ENCODE measurements around the gene NOTCH4. TPM values are rescaled to one million over a fixed set of nuclear protein-coding genes. Genes with fewer than 3 reads are reported as not detected.

The NOTCH4 gene
- polyA plus RNA-seq, 6 donors from 2014 or later = 5.1 to 10.0 (median 8.4) TPM

- Mint-ChIP-seq H3K27ac (peak overlapping the region in 5 of 6 donors; percentile 16 to 74 (median 70)), H3K4me1 (peaks cover 52 to 59% (median 58%) of the 10 kb centered on the region in 3 donors), H3K36me3 (peaks cover 0 to 11% of the 10 kb centered on the region in 2 donors), H3K27me3 (no peaks in the 10 kb centered on the region), H3K4me3 (peak overlapping the region; percentile 45 to 77 (median 62)), H3K9me3 (peaks cover 0 to 4% (median 0%) of the 10 kb centered on the region in 7 donors)
- DNase-seq (no peak), ATAC-seq (ENCODE audit: low read depth in 2 of 2) (no peak)
Measured at GRCh38 chr6:32179766-32180405, 44.0 kb downstream of the NOTCH4 start.

GRCh38 chr6:32178547-32179440 is 45.1 kb downstream of the NOTCH4 start:
- no peak for DNase-seq
- no peak for ATAC-seq (ENCODE audit: low read depth in 2 of 2)
- peak overlapping the region; percentile 88 to 100 (median 97) for H3K27ac Mint-ChIP-seq
- peaks cover 58 to 64% (median 58%) of the 10 kb centered on the region in 3 donors for H3K4me1 Mint-ChIP-seq
- peaks cover 0 to 11% of the 10 kb centered on the region in 2 donors for H3K36me3 Mint-ChIP-seq
- no peaks in the 10 kb centered on the region for H3K27me3 Mint-ChIP-seq
- peaks cover 0 to 4% (median 0%) of the 10 kb centered on the region in 7 donors for H3K9me3 Mint-ChIP-seq
- H3K4me3 Mint-ChIP-seq = peak overlapping the region; percentile 82 to 100 (median 96)

- Mint-ChIP-seq H3K4me1 (peaks cover 65 to 71% (median 66%) of the 10 kb centered on the region in 3 donors), H3K4me3 (peak within 1 kb of the TSS; percentile 82 to 100 (median 96)), H3K27me3 (no peaks in the 10 kb centered on the region), H3K36me3 (peaks cover 0 to 11% of the 10 kb centered on the region in 2 donors), H3K27ac (peak within 1 kb of the TSS; percentile 94 to 100 (median 98)), H3K9me3 (peaks cover 0 to 4% (median 0%) of the 10 kb centered on the region in 7 donors)
- DNase-seq = peak; percentile 97
- peak; percentile 80 to 82 for ATAC-seq (ENCODE audit: low read depth in 2 of 2)
Measured at GRCh38 chr6:32177788-32178546, 45.9 kb downstream of the NOTCH4 start, which contains the start of gene RNF5. TSS of gene RNF5 (plus strand) at chr6:32178405. CDS start at chr6:32178512, 107 bp downstream.

GRCh38 chr6:32177183-32177787 is 46.6 kb downstream of the NOTCH4 start:
- H3K4me1 Mint-ChIP-seq = peaks cover 65 to 75% (median 67%) of the 10 kb centered on the region in 3 donors
- DNase-seq (no peak), ATAC-seq (ENCODE audit: low read depth in 2 of 2) (no peak)
- no peaks in the 10 kb centered on the region for H3K27me3 Mint-ChIP-seq
- H3K4me3 Mint-ChIP-seq = peak overlapping the region; percentile 82 to 100 (median 96)
- peaks cover 0 to 11% of the 10 kb centered on the region in 2 donors for H3K36me3 Mint-ChIP-seq
- peak overlapping the region; percentile 94 to 100 (median 98) for H3K27ac Mint-ChIP-seq
- peaks cover 0 to 4% (median 0%) of the 10 kb centered on the region in 7 donors for H3K9me3 Mint-ChIP-seq

GRCh38 chr6:32176476-32177182 is 47.2 kb downstream of the NOTCH4 start:
- Mint-ChIP-seq H3K27me3 (no peaks in the 10 kb centered on the region), H3K27ac (peak overlapping the region; percentile 89 to 99 (median 98)), H3K9me3 (peaks cover 0 to 4% (median 0%) of the 10 kb centered on the region in 7 donors), H3K4me3 (peak overlapping the region; percentile 82 to 100 (median 96)), H3K4me1 (peaks cover 65 to 75% (median 67%) of the 10 kb centered on the region in 3 donors), H3K36me3 (peaks cover 0 to 11% of the 10 kb centered on the region in 2 donors)
- no peak for ATAC-seq (ENCODE audit: low read depth in 2 of 2)
- DNase-seq = no peak

- ATAC-seq (ENCODE audit: low read depth in 2 of 2) (peak; percentile 43 to 54), DNase-seq (peak; percentile 95)
- peaks cover 66 to 70% (median 70%) of the 10 kb centered on the region in 3 donors for H3K4me1 Mint-ChIP-seq
- H3K9me3 Mint-ChIP-seq = peaks cover 0 to 4% (median 0%) of the 10 kb centered on the region in 7 donors
- H3K27ac Mint-ChIP-seq = peak within 1 kb of the TSS; percentile 89 to 99 (median 98)
- peaks cover 0 to 15% of the 10 kb centered on the region in 2 donors for H3K36me3 Mint-ChIP-seq
- H3K4me3 Mint-ChIP-seq = peak within 1 kb of the TSS; percentile 82 to 100 (median 96)
- H3K27me3 Mint-ChIP-seq = no peaks in the 10 kb centered on the region
Measured at GRCh38 chr6:32175711-32176475, 48.0 kb downstream of the NOTCH4 start, which contains the start of gene AGPAT1. TSS of gene AGPAT1 (minus strand) at chr6:32176084. CDS start at chr6:32171496, 4,588 bp downstream.

- ATAC-seq (ENCODE audit: low read depth in 2 of 2) (no peak), DNase-seq (no peak)
- Mint-ChIP-seq H3K4me3 (peak overlapping the region; percentile 82 to 100 (median 92)), H3K27ac (peak overlapping the region; percentile 14 to 94 (median 74)), H3K36me3 (peaks cover 0 to 14% of the 10 kb centered on the region in 2 donors), H3K4me1 (peaks cover 65 to 68% (median 66%) of the 10 kb centered on the region in 3 donors), H3K27me3 (no peaks in the 10 kb centered on the region), H3K9me3 (peaks cover 0 to 4% (median 0%) of the 10 kb centered on the region in 7 donors)
Measured at GRCh38 chr6:32175322-32175710, 48.6 kb downstream of the NOTCH4 start.

GRCh38 chr6:32174416-32174815 is 49.5 kb downstream of the NOTCH4 start:
- Mint-ChIP-seq H3K27ac (peak overlapping the region in 1 of 6 donors; percentile 65), H3K9me3 (peaks cover 0 to 4% (median 0%) of the 10 kb centered on the region in 7 donors), H3K36me3 (peaks cover 6 to 20% of the 10 kb centered on the region in 2 donors), H3K27me3 (no peaks in the 10 kb centered on the region), H3K4me3 (peak overlapping the region in 6 of 8 donors; percentile 41 to 98 (median 71)), H3K4me1 (peaks cover 61 to 65% (median 64%) of the 10 kb centered on the region in 3 donors)
- ATAC-seq (ENCODE audit: low read depth in 2 of 2) = no peak
- DNase-seq = no peak

GRCh38 chr6:32173051-32173727 is 50.7 kb downstream of the NOTCH4 start:
- ATAC-seq (ENCODE audit: low read depth in 2 of 2) (no peak), DNase-seq (no peak)
- peak overlapping the region in 1 of 8 donors; percentile 17 for H3K4me3 Mint-ChIP-seq
- peaks cover 0 to 4% (median 0%) of the 10 kb centered on the region in 7 donors for H3K9me3 Mint-ChIP-seq
- no peaks in the 10 kb centered on the region for H3K27me3 Mint-ChIP-seq
- peaks cover 57 to 63% (median 62%) of the 10 kb centered on the region in 3 donors for H3K4me1 Mint-ChIP-seq
- peak overlapping the region in 2 of 6 donors; percentile 23 to 65 for H3K27ac Mint-ChIP-seq
- H3K36me3 Mint-ChIP-seq = peaks cover 6 to 32% of the 10 kb centered on the region in 2 donors

GRCh38 chr6:32171234-32171633 is 52.6 kb downstream of the NOTCH4 start:
- DNase-seq = no peak
- peaks cover 51 to 54% (median 52%) of the 10 kb centered on the region in 3 donors for H3K4me1 Mint-ChIP-seq
- no peak for ATAC-seq (ENCODE audit: low read depth in 2 of 2)
- peak overlapping the region in 2 of 8 donors; percentile 37 to 64 for H3K4me3 Mint-ChIP-seq
- peaks cover 0 to 1% (median 0%) of the 10 kb centered on the region in 7 donors for H3K9me3 Mint-ChIP-seq
- no peak overlapping the region for H3K27ac Mint-ChIP-seq
- no peaks in the 10 kb centered on the region for H3K27me3 Mint-ChIP-seq
- peaks cover 6 to 40% of the 10 kb centered on the region in 2 donors for H3K36me3 Mint-ChIP-seq

GRCh38 chr6:32170294-32170693 is 53.6 kb downstream of the NOTCH4 start:
- no peak overlapping the region for H3K4me3 Mint-ChIP-seq
- H3K4me1 Mint-ChIP-seq = peaks cover 45 to 48% (median 45%) of the 10 kb centered on the region in 3 donors
- peaks cover 0 to 1% (median 0%) of the 10 kb centered on the region in 7 donors for H3K9me3 Mint-ChIP-seq
- DNase-seq (no peak), ATAC-seq (ENCODE audit: low read depth in 2 of 2) (no peak)
- no peaks in the 10 kb centered on the region for H3K27me3 Mint-ChIP-seq
- H3K27ac Mint-ChIP-seq = peak overlapping the region in 1 of 6 donors; percentile 75
- H3K36me3 Mint-ChIP-seq = peaks cover 6 to 40% of the 10 kb centered on the region in 2 donors
